ENCODE results near the gene ADCY1.

ADCY1 gene

GRCh38 chr7:45578022-45578421 lies 3.9 kb downstream of the ADCY1 start:
- DNase-seq: no peak

GRCh38 chr7:45578467-45578866 lies 4.3 kb downstream of the ADCY1 start:
- DNase-seq: no peak

- DNase-seq: no peak
Measured at GRCh38 chr7:45579391-45579801, 5.2 kb downstream of the ADCY1 start.

DNA sequence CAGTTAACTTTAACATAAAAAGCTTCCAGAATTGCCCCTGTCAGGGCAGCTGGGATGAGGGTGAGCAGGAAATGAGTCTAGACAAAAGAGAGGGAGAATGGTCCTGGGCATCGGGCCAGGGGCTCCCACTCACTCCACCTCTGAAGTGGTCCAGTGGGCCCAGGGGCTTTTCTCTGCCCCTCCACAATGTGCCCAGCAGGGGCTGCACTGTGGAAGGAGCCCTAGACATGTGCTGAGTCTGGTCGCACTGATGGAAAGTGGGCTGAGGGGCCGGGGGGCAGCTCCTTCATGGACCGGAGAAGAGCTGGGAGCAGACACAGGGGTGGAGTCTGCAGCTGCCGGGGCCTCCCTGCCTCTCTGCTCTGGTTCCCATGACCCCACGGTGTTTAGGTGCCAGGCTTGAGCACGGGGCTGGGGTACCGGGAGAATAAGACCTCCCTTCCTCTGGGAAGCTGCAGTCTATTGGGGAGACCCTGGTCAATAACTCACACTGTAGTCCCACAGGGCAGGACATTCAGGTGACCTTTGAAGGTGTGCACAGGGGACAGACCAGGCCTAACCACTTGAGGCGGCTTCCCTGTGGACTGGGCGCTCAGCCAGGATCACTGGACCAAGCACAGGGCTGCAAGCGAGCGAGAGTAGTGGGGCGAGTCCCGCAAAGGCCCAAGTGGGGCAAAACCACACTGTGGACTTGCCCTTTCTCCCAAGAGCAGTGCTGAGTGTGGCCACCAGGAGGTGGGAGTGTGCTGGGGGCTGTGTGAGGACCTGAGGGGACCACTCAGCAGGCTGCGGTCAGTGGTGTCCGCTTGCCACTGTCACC lies 6.1 kb downstream of the ADCY1 start:
- no peak for DNase-seq

DNA sequence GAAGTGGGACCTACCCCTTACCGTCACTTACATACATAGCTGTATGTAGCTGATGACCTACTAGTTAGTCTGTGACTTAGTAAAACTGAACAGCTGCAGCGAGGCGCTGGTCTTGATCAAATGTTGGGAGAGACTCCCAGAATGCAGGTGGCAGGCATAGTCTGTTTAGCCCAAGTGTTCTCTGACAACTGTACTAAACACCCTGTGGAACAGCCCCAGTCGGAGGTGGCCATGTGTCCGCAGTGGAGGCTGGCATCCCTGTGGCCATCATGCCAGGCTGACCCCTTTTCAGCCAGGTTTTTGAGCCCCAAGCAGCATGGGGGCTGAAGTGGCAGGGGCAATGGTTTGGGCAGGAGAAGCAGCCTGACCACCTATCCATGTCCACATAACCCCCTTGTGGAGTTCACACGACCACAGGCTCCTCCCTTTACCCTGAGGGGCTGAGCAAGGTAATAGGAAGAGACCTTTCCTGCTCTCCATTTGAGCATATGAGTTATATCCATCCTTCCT lies 7.2 kb downstream of the ADCY1 start:
- DNase-seq: no peak

DNA sequence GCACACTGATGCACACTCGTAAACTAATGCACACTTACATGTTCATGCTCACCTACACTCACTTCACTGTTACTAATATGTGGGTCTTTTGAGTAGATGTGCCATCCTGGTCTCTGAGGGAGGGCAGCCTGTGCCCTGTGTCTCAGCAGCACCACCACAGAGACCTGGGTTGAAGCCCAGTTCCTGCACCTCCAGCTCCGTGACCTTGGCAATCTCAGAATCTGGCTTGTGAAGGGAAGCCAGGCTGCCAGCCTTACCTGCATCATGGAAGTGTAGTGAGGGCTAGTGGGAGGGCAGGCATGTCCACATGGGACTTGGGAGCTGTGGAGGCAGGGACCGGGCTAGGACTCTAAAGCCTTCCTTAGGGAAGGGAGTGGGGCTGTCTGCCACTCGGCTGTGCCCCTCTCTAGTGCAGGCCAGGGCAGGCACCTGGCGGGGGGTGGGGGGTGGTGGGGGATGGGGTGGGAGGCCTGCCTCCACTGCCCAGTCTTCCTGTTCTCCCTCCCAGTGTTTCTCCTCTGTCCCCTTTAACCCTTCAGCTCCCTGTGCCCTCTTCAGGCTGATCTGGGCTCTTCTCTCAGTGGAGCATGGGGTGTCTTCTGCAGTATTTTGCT lies 8.1 kb downstream of the ADCY1 start:
- no peak for DNase-seq

DNA sequence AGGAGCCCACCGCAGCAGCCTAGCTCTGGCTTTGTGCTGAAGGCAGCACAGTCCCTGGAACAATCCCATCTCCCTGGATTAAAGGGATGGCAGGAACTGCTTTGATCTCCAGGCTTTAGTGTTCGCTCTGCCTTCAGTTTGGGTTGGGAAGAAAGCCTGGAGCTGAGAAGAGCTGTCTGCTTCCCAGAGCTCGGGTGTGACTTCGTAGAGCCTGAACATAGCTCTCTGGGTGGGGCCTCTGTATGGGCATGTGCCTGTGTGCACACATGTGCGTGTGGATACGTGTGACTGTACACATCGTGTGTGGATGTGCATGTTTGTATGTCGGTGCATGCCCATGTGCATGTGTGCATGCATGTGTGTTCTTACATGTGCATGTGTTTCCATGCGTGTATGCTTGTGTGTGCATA lies 8.7 kb downstream of the ADCY1 start:
- no peak for DNase-seq

GRCh38 chr7:45583296-45583695 lies 9.1 kb downstream of the ADCY1 start:
- DNase-seq: no peak

GRCh38 chr7:45584261-45585210 lies 10.4 kb downstream of the ADCY1 start:
- DNase-seq: no peak

DNA sequence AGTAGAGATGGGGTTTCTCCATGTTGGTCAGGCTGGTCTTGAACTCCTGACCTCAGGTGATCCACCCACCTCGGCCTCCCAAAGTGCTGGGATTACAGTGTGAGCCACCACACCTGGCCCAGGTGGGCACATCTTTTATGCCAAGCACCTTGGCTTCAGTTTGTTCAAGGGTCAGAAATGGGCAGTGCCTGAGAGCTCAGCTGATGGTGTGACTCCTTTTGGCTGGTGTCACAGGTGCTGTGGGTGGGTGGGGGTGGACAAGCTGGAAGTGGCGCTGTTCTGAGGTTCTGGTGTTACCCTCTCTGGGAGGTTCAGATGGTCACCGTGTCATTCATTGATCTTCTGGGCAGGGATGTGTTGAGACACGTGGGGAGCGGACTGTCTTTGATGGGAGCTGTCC lies 11.5 kb downstream of the ADCY1 start:
- no peak for DNase-seq

DNA sequence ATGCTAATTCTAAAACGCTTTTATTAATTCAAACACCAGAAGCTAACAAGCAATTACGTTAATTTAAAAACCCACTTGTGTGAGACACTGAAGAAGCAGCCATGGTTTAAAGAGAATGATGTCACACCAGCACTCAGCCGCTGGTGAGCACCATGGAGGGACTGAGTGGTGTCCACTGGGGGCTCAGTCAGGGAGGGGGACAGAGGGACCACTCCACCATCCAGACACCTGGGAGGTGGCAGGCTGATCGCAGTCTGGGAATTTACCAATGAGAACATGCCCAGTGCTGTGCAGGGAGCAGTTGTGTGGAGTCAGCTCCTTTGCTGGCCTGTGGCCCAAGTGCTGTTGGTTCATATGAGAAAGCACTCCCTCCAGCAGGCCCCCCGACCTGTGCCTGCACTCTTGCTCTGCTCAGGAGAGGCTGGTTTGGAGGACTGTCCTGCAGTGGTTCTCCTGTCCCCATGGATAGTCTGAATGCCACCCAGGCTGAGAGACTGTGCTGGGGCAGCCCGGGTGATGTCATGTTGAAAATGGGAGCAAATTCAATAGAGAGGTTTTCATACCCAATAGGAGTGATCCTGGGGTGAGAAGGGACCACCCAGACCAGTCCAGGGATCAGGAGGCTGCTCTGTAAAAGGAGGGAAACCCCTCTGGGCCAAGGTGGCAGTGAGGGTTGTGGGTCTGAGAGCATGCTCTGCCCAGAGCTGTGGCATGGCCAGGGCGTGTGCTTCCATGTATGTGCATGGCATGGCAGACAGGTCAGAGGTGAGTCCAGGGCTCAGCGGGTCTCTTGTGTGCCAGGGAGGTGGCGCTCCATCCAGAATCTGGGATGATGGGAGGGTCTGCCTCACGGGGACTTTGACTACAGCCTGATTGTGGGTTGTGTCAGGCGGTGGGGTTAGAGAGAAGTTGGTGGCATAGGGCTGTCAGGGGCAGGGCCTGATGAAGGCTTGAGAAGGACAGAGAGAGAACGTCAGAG lies 12.7 kb downstream of the ADCY1 start:
- no peak for DNase-seq

DNA sequence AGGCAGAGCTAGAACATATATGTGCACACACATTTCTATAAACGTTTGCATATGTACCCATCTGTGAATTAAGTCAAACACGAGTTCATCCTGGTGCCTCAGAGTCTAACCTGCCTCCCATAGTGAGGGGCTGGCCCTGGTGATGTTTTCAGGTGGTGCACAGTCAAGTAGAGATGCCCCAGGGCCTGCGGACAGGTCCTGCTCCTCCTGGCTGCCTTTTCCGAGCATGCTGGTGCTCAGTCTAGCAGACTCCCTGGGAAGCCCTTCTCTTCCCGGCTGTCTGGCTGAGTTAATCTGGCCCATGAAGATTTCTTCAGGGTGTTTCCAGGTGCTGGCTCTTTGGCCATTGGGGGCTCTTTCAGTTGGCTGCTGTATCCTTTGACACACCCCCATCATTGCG lies 14.3 kb downstream of the ADCY1 start:
- DNase-seq: no peak

- no peak for DNase-seq
Measured at GRCh38 chr7:45589061-45589460, 14.9 kb downstream of the ADCY1 start.

GRCh38 chr7:45589915-45590678 lies 15.9 kb downstream of the ADCY1 start:
- DNase-seq: no peak

DNA sequence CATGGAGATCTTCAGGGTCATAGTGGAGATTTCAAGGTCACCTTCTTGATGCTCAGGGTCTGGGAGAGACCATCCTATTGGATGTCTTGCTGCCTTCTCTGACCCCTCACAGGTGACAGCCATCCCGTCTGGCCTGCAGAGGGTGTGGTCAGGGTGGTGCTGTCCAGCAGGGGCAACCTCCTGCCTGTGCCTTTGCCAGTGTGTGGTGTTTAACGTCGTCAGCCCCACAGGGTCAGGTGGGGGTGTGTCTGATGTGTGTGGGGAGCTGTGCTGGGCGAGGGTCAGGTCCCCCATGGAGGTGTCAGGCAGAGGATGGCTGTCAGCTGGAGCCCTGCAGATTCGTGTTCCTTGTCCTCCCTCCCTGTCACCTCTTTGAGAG lies 16.5 kb downstream of the ADCY1 start:
- DNase-seq: no peak

DNA sequence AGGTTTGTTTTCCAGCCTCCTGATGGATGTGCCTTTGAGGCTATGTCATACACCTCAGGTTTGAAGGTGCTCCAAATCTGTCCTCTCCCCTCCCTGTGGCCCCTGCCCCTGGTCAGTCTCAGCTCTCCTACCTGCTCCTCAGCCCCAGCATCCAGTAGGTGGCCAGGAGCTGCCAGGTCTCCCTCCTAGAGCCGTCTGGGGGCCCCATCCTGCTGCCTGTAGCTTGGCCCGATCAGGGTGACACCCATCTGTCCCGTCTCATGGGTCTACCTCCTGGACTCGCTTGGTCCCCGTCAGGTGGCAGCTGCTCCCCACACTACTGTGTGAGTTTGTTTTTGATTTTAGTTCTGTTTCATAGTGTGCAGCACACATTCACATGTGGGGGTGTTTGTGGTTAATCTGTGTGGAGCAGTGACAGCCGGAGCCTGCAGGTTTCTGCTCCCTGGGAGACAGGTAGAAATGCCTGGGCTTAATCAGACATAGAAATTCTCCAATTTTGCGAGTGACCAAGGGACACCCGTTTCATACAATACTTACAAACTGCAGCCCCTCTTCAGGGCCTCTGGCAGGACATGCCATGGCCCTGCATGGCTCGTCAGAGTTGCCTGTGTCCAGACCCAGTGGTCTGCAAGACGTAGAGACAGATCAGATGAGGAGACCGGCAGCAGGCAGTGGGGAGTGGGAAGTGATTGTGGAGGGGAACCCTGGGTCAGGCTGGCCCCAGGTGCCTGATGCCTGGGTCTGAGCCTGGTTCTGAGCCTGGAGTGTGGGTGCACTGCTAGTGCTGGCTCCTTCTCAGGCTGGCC lies 17.1 kb downstream of the ADCY1 start:
- DNase-seq: no peak

DNA sequence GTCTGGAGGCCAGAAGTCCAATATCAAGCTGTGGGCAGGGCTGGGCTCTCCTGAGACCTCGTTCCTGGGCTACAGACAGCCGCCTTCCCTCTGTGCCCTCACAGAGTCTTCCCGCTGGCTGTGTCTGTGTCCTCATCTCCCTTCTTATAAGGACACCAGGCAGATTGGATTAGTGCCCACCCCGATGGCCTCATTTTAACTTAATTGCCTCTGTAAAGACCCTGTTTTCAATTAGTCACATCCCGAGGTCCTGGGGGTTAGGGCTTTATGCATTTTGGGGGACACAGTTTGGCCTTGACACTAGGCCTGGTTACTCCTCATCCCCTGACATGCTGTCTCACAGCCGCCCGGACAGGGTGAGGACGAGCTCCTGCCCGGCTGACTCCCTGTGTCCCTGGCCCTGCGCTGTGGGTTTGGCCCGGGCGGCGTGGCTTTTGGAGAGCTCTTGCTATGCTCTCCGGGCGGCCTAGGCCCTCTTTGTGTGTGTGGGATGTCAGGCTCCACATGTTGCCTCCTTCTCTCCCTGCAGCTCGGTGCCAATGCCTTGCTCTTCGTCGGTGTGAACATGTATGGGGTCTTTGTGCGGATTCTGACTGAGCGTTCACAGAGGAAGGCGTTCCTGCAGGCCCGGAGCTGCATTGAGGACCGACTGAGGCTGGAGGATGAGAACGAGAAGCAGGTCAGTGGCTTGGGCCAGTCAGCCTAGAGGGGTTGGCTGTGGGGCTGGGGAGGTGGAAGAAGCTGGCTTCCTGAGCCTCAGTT lies 18.2 kb downstream of the ADCY1 start:
- no peak for DNase-seq

DNA sequence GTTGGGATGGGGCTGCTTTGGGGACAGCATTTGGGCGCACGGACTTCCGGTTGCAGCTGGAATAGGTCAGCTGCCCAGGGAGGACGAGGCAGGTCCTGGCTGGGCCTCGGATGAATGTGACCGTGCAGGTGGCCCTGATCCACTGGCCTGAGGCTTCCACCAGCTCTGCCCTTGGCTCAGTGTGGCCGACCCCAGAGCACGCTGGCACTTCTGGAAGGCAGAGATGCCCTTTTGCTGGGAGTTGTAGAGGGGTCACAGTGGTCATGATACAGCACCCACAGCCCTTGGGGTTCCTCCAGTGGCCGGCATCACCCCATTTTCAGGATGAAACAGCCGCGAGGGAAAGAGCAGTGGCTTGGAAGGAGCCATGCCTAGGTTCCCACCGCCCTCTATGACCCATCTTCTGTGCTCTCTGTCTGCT lies 19.0 kb downstream of the ADCY1 start:
- DNase-seq: no peak

- DNase-seq: no peak
Measured at GRCh38 chr7:45593877-45594276, 19.7 kb downstream of the ADCY1 start.

Measured in NCI-H187 (cell line).